Activated naive CD8-positive, alpha-beta T cell treated with anti-CD3 and anti-CD28 coated beads, Interleukin-2, amount 10 ng/mL, durations not matched to agents 7 days and 5 days (primary cell): ENCODE measurements around the gene TRIM47. TPM values are rescaled to one million over a fixed set of nuclear protein-coding genes. Genes with fewer than 3 reads are reported as not detected.

Experiments used
- ATAC-seq: fragments of 150-1000 bp; cut with Tn5 transposase; one replicate; pipeline ENCODE4 v1.10.0; 2021; ENCODE audit warnings: low read depth, moderate library complexity
- POLR2A ChIA-PET: fragments of 350-600 bp; sonication (Branson Sonifier 250); formaldehyde crosslinking; loops from one replicate; lab custom pipeline; 2021; ENCODE audit warnings: antibody characterized with exemption; lab: Charles Lee
- DNase-seq: peaks from one replicate; pipeline ENCODE4 v3.0.0; 2021
- H3K27ac Mint-ChIP-seq: one replicate; pipeline ENCODE4 v1.8.0; 2022; ENCODE audit warnings: mild to moderate bottlenecking, mixed read lengths
- H3K27me3 Mint-ChIP-seq: one replicate; pipeline ENCODE4 v1.8.0; 2022; ENCODE audit warnings: mild to moderate bottlenecking, moderate library complexity, mixed read lengths
- H3K36me3 Mint-ChIP-seq: one replicate; pipeline ENCODE4 v1.8.0; 2021; ENCODE audit warnings: mild to moderate bottlenecking, mixed read lengths
- H3K4me1 Mint-ChIP-seq: one replicate; pipeline ENCODE4 v1.8.0; 2021; ENCODE audit warnings: mixed read lengths
- H3K4me3 Mint-ChIP-seq: one replicate; pipeline ENCODE4 v1.8.0; 2022; ENCODE audit warnings: mild to moderate bottlenecking, moderate library complexity, mixed read lengths
- H3K9me3 Mint-ChIP-seq: one replicate; pipeline ENCODE4 v1.8.0; 2021; ENCODE audit warnings: mixed read lengths
- total RNA-seq, 2 experiments: library from RNA; stranded (reverse); gene quantifications; one replicate each; pipeline ENCODE4 v1.2.3, GENCODE V29; 2021

TRIM47 gene
- total RNA-seq, 2 experiments from 2014 or later = 23.2 to 27.9 TPM

GRCh38 chr17:75832652-75833400 is 45.6 kb downstream of the TRIM47 start:
- ATAC-seq (peak; percentile 69), DNase-seq (peak; percentile 68)
- Mint-ChIP-seq H3K27ac (peak overlapping the region; percentile 92), H3K9me3 (no peaks in the 10 kb centered on the region), H3K4me1 (peaks cover 33% of the 10 kb centered on the region), H3K27me3 (no peaks in the 10 kb centered on the region), H3K36me3 (peaks cover 13% of the 10 kb centered on the region), H3K4me3 (peak overlapping the region; percentile 79)
- POLR2A ChIA-PET = interaction anchor here (0.6 to 5.6 kb wide), 23 partner anchors 9 to 405 kb away, joined by 3 to 75 read pairs (median 5); partner anchors contain the start of genes TRIM65, UNC13D, UNK and WBP2

GRCh38 chr17:75832164-75832651 is 46.2 kb downstream of the TRIM47 start:
- Mint-ChIP-seq H3K36me3 (peaks cover 13% of the 10 kb centered on the region), H3K4me3 (peak overlapping the region; percentile 79), H3K27ac (peak overlapping the region; percentile 92), H3K9me3 (no peaks in the 10 kb centered on the region), H3K27me3 (no peaks in the 10 kb centered on the region), H3K4me1 (peaks cover 31% of the 10 kb centered on the region)
- ATAC-seq = peak; percentile 50
- POLR2A ChIA-PET = interaction anchor here (0.7 to 5.6 kb wide), 18 partner anchors 9 to 79 kb away, joined by 3 to 75 read pairs (median 6); partner anchors contain the start of genes TRIM65, UNC13D, UNK and WBP2
- DNase-seq = peak; percentile 61

DNA sequence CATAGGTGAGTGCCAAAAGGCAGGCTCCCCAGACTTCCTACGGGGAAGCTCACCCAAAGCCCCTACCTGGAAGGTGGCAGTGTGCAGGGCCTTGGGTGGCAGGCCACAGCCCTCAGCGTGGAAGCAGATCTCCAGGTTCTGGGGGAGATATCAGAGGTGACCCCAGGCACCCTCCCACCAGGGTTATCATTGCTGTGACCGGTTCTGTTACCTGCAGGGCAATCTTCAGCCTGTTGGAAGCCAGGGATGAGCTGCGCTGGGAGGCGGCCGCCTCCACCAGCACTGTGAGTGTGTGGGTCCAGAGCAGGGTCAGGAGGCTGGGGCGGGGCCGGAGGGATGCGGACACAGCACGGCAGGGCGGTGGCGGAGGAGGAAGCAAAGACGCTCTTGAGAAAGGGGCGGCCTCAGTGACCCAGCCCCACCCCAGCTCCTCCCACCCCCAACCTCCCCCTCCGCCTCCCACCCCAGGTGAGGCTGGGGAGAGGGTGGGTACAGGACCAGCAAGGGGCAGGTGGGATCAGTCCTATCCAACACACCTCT is 47.3 kb downstream of the TRIM47 start:
- Mint-ChIP-seq H3K27me3 (no peaks in the 10 kb centered on the region), H3K4me3 (no peak overlapping the region), H3K4me1 (peaks cover 34% of the 10 kb centered on the region), H3K9me3 (no peaks in the 10 kb centered on the region), H3K36me3 (peaks cover 11% of the 10 kb centered on the region), H3K27ac (peak overlapping the region; percentile 92)
- no peak for ATAC-seq
- DNase-seq = no peak
- POLR2A ChIA-PET = interaction anchor here (1.4 to 11.0 kb wide), 7 partner anchors 8 to 54 kb away, joined by 4 to 121 read pairs (median 39); partner anchors contain the start of genes UNC13D and WBP2

- peaks cover 11% of the 10 kb centered on the region for H3K36me3 Mint-ChIP-seq
- no peaks in the 10 kb centered on the region for H3K9me3 Mint-ChIP-seq
- DNase-seq (no peak), ATAC-seq (no peak)
- POLR2A ChIA-PET = interaction anchor here (0.6 to 11.0 kb wide), 9 partner anchors 14 to 65 kb away, joined by 3 to 121 read pairs (median 4); partner anchors contain the start of genes GALK1, UNC13D and WBP2
- H3K4me1 Mint-ChIP-seq = peaks cover 34% of the 10 kb centered on the region
- no peaks in the 10 kb centered on the region for H3K27me3 Mint-ChIP-seq
- H3K27ac Mint-ChIP-seq = peak overlapping the region; percentile 68
- no peak overlapping the region for H3K4me3 Mint-ChIP-seq
Measured at GRCh38 chr17:75830164-75831031, 48.0 kb downstream of the TRIM47 start.

GRCh38 chr17:75829747-75830146 is 48.6 kb downstream of the TRIM47 start:
- Mint-ChIP-seq H3K36me3 (peaks cover 10% of the 10 kb centered on the region), H3K4me3 (no peak overlapping the region), H3K9me3 (no peaks in the 10 kb centered on the region), H3K27ac (peak overlapping the region; percentile 38), H3K27me3 (no peaks in the 10 kb centered on the region), H3K4me1 (peaks cover 31% of the 10 kb centered on the region)
- POLR2A ChIA-PET = interaction anchor here (0.6 to 11.0 kb wide), 10 partner anchors 14 to 76 kb away, joined by 3 to 121 read pairs (median 4); partner anchors contain the start of genes GALK1, UNC13D and WBP2
- no peak for ATAC-seq
- no peak for DNase-seq

GRCh38 chr17:75828741-75829140 is 49.6 kb downstream of the TRIM47 start:
- Mint-ChIP-seq H3K9me3 (no peaks in the 10 kb centered on the region), H3K27me3 (no peaks in the 10 kb centered on the region), H3K36me3 (peaks cover 7% of the 10 kb centered on the region), H3K4me3 (no peak overlapping the region), H3K4me1 (peaks cover 22% of the 10 kb centered on the region), H3K27ac (peak overlapping the region; percentile 94)
- DNase-seq (no peak), ATAC-seq (no peak)
- POLR2A ChIA-PET = interaction anchor here (0.9 to 11.0 kb wide), 4 partner anchors 15 to 75 kb away, joined by 3 to 121 read pairs (median 22); partner anchors contain the start of gene UNC13D

DNA sequence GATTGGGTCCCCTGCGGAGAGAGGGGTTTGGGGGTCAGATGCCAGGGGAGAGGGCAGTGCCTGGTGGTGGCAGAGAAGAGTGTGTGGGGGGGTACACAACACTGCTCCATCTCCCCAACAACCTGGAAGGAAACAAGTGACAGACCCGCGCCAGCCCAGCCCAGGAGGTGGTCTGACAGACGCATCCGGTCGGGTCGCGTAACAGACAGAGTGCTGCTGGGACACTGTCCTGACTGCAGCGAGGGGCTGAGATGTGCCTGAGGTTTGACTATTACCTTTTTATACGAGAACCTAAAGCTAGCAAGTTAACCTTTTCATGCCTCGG is 50.3 kb downstream of the TRIM47 start:
- H3K4me3 Mint-ChIP-seq = peak overlapping the region; percentile 61
- POLR2A ChIA-PET = interaction anchor here (0.9 to 11.0 kb wide), 6 partner anchors 16 to 74 kb away, joined by 3 to 121 read pairs (median 7); partner anchors contain the start of genes GALK1 and UNC13D
- H3K4me1 Mint-ChIP-seq = peaks cover 15% of the 10 kb centered on the region
- H3K36me3 Mint-ChIP-seq = peaks cover 7% of the 10 kb centered on the region
- DNase-seq (no peak), ATAC-seq (peak; percentile 21)
- H3K27me3 Mint-ChIP-seq = no peaks in the 10 kb centered on the region
- H3K27ac Mint-ChIP-seq = peak overlapping the region; percentile 94
- H3K9me3 Mint-ChIP-seq = no peaks in the 10 kb centered on the region

DNA sequence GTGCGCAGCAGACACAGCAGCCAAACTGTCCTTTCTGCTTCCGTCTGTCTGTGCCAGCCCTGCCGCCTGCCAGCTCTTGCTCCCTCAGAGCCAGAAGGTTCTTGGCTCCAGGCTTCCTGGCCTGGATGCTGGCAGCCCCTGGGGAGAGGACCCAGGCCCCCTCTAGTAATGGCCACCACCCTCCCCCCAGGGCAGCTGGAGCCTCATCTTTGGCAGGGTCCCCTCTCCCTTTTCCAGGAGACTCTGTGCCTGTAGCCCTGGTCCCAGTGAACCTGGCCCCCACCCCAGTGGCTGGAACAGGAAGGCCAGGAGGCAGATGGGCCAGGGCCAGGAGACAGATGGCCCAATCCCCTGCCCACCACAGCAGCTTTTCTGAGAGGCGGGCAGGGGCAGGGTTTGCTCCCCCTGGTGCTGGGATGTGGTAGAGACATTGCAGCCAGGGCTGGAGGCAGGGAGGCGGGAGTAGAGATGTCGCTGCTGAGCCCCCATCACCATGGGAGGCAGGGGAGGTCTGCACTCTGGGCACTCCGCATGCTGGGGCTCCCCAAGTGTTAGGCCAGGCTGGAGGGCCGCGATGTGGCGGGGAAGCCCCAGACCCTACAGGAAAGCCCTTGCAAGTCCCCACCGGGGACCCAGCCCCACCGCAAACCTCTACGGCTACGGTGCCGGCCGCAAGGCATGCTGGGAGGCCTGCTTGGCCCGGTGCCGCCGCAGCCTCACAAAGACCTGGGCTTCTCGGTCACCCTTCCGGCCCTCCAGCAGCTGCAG is 50.9 kb downstream of the TRIM47 start:
- peaks cover 7% of the 10 kb centered on the region for H3K36me3 Mint-ChIP-seq
- peak overlapping the region; percentile 94 for H3K27ac Mint-ChIP-seq
- peaks cover 13% of the 10 kb centered on the region for H3K4me1 Mint-ChIP-seq
- peak overlapping the region; percentile 61 for H3K4me3 Mint-ChIP-seq
- peak; percentile 41 for ATAC-seq
- H3K27me3 Mint-ChIP-seq = no peaks in the 10 kb centered on the region
- no peaks in the 10 kb centered on the region for H3K9me3 Mint-ChIP-seq
- DNase-seq = peak; percentile 77
- POLR2A ChIA-PET = interaction anchor here (0.7 to 11.0 kb wide), 11 partner anchors 9 to 74 kb away, joined by 3 to 121 read pairs (median 3); partner anchors contain the start of genes GALK1, UNC13D and UNK

DNA sequence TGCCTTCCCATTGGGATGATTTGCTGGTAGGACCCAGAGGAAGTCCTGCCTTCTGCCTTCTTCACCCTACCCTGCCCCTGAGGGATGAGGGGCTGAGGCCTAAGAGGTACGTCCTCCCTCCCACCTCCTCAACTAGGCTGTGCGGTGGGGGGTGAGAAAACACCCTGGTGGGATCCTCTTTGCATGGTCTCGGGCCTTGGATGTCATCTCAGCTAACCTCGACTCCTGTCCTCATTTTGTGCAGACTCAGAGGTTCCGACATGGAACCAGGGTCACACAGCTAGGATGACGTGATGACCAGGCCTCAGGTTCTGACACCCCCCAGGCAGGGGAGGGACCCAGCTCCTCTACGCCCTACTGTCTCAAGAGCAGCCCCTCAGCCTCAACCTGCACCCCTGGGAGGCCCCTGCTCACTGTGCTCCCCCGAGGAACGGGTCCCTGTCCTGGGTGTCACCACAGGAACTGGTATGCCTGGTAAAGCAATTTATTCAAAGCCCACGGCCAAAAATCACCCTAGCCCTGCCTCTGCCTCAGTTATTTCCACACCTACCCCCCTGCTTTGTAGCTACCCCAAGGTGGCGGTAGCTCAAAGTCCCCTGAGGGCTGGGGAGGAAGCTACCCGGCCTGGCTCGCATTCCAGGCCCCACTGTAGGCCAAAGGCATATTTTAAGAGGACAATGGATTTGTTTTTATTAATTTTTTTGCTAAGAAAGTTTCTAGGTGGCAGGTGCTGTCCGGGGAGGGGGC is 51.6 kb downstream of the TRIM47 start:
- POLR2A ChIA-PET = interaction anchor here (0.7 to 11.0 kb wide), 11 partner anchors 10 to 73 kb away, joined by 3 to 121 read pairs (median 4); partner anchors contain the start of genes GALK1, UNC13D, UNK and WBP2
- H3K4me1 Mint-ChIP-seq = peaks cover 15% of the 10 kb centered on the region
- ATAC-seq = no peak

GRCh38 chr17:75825748-75826370 is 52.5 kb downstream of the TRIM47 start:
- ATAC-seq (no peak), DNase-seq (no peak)
- peak overlapping the region; percentile 50 for H3K27ac Mint-ChIP-seq
- H3K4me3 Mint-ChIP-seq = no peak overlapping the region
- H3K36me3 Mint-ChIP-seq = peaks cover 5% of the 10 kb centered on the region
- POLR2A ChIA-PET = interaction anchor here (0.8 to 11.0 kb wide), 7 partner anchors 10 to 62 kb away, joined by 3 to 121 read pairs (median 5); partner anchors contain the start of genes UNC13D and WBP2
- H3K9me3 Mint-ChIP-seq = no peaks in the 10 kb centered on the region
- no peaks in the 10 kb centered on the region for H3K27me3 Mint-ChIP-seq
- H3K4me1 Mint-ChIP-seq = peaks cover 20% of the 10 kb centered on the region

More for the DNA sequence above, 51.6 kb downstream of the TRIM47 start:
- Mint-ChIP-seq H3K4me3 (no peak overlapping the region), H3K27ac (peak overlapping the region; percentile 61), H3K27me3 (no peaks in the 10 kb centered on the region), H3K9me3 (no peaks in the 10 kb centered on the region), H3K36me3 (peaks cover 7% of the 10 kb centered on the region)
- no peak for DNase-seq

DNA sequence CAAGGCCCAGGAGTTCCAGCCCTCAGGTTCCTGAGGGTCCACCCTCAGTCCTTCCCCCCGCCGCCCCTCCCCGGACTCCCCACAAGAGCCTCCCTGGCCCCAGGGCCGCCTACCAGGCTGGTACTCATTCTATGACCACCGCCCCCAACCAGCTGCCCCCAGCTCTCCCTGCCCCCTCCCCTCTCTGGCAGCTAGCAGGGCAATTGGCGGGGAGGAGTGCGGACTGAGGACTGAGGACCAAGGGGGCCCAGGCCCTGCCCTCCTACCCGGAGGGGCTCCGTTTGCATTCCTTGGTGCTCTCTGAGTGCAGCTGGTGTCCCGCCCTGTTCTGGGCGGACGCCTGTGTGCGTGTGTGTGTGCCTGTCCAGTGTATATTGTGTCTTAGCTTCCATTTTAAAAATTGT is 53.2 kb downstream of the TRIM47 start:
- ATAC-seq (no peak), DNase-seq (no peak)
- no peaks in the 10 kb centered on the region for H3K9me3 Mint-ChIP-seq
- H3K36me3 Mint-ChIP-seq = peaks cover 4% of the 10 kb centered on the region
- no peaks in the 10 kb centered on the region for H3K27me3 Mint-ChIP-seq
- H3K4me1 Mint-ChIP-seq = peaks cover 19% of the 10 kb centered on the region
- POLR2A ChIA-PET = interaction anchor here (0.8 to 11.0 kb wide), 7 partner anchors 9 to 51 kb away, joined by 3 to 121 read pairs (median 5); partner anchors contain the start of genes UNC13D and WBP2
- no peak overlapping the region for H3K4me3 Mint-ChIP-seq
- H3K27ac Mint-ChIP-seq = peak overlapping the region; percentile 50
